ENCODE measurements around the gene EPAS1.

EPAS1 gene

GRCh38 chr2:46410273-46411244 is 113.4 kb downstream of the EPAS1 start:
- no peak for DNase-seq (ENCODE audit: low read depth)

GRCh38 chr2:46411245-46411641 is 114.0 kb downstream of the EPAS1 start:
- DNase-seq (ENCODE audit: low read depth): no peak

- no peak for DNase-seq (ENCODE audit: low read depth)
Observed at GRCh38 chr2:46411985-46412384, 114.8 kb downstream of the EPAS1 start.

GRCh38 chr2:46413111-46413510 is 115.9 kb downstream of the EPAS1 start:
- DNase-seq (ENCODE audit: low read depth): no peak

GRCh38 chr2:46413631-46414030 is 116.4 kb downstream of the EPAS1 start:
- DNase-seq (ENCODE audit: low read depth): no peak

GRCh38 chr2:46414701-46415100 is 117.5 kb downstream of the EPAS1 start:
- DNase-seq (ENCODE audit: low read depth): no peak

- no peak for DNase-seq (ENCODE audit: low read depth)
Observed at GRCh38 chr2:46416280-46416679, 119.1 kb downstream of the EPAS1 start.

GRCh38 chr2:46416739-46417403 is 119.7 kb downstream of the EPAS1 start:
- no peak for DNase-seq (ENCODE audit: low read depth)

GRCh38 chr2:46420945-46421344 is 123.7 kb downstream of the EPAS1 start:
- DNase-seq (ENCODE audit: low read depth): no peak

GRCh38 chr2:46421361-46421760 is 124.2 kb downstream of the EPAS1 start:
- DNase-seq (ENCODE audit: low read depth): no peak

- DNase-seq (ENCODE audit: low read depth): no peak
Observed at GRCh38 chr2:46422717-46423394, 125.6 kb downstream of the EPAS1 start.

- no peak for DNase-seq (ENCODE audit: low read depth)
Observed at GRCh38 chr2:46424937-46425336, 127.7 kb downstream of the EPAS1 start.

- DNase-seq (ENCODE audit: low read depth): no peak
Observed at GRCh38 chr2:46428911-46429436, 131.8 kb downstream of the EPAS1 start.

GRCh38 chr2:46430413-46430812 is 133.2 kb downstream of the EPAS1 start:
- DNase-seq (ENCODE audit: low read depth): no peak

GRCh38 chr2:46430992-46431391 is 133.8 kb downstream of the EPAS1 start:
- no peak for DNase-seq (ENCODE audit: low read depth)

GRCh38 chr2:46431481-46432235 is 134.5 kb downstream of the EPAS1 start:
- no peak for DNase-seq (ENCODE audit: low read depth)

GRCh38 chr2:46434851-46435273 is 137.7 kb downstream of the EPAS1 start:
- DNase-seq (ENCODE audit: low read depth): no peak

- no peak for DNase-seq (ENCODE audit: low read depth)
Observed at GRCh38 chr2:46435353-46435752, 138.1 kb downstream of the EPAS1 start.

- no peak for DNase-seq (ENCODE audit: low read depth)
Observed at GRCh38 chr2:46435796-46436360, 138.7 kb downstream of the EPAS1 start.

Data from activated T-cell treated with anti-CD3 and anti-CD28 coated beads for 48 hours (primary cell).